Esophagus mucosa (tissue), 1 donor: Measurements from ENCODE around the gene MRPL38. TPM values are rescaled to one million over a fixed set of nuclear protein-coding genes. Genes with fewer than 3 reads are reported as not detected.
A peak's percentile ranks its signal among the peaks of the same experiment; 100 is the strongest.

Experiments
- ATAC-seq: fragments of 200-7000 bp; cut with Tn5 transposase; one replicate; pipeline ENCODE4 v1.9.1; 2020
- total RNA-seq: library from RNA; stranded (reverse); gene quantifications from one replicate; pipeline ENCODE4 v1.2.4, GENCODE V29; 2023
- donor health status: DM: yes; HTN: yes; CAD: no.

MRPL38 gene
- total RNA-seq, 1 donor from 2014 or later: 81.8 TPM

GRCh38 chr17:75917917-75918445, 13.3 kb upstream of the MRPL38 start:
- ATAC-seq: no peak

- ATAC-seq: no peak
These were observed 12.6 kb upstream of the MRPL38 start for GRCh38 chr17:75917141-75917916.

- no peak for ATAC-seq
These were observed 10.6 kb upstream of the MRPL38 start for GRCh38 chr17:75915268-75915667.

GRCh38 chr17:75914643-75915267, 10.1 kb upstream of the MRPL38 start:
- ATAC-seq: peak; percentile 35

- ATAC-seq: no peak
These were observed 9.0 kb upstream of the MRPL38 start for GRCh38 chr17:75913537-75914210.

- peak; percentile 35 for ATAC-seq
These were observed 6.0 kb upstream of the MRPL38 start for GRCh38 chr17:75910699-75911098.

GRCh38 chr17:75909812-75910274, 5.2 kb upstream of the MRPL38 start:
- ATAC-seq: peak; percentile 37

GRCh38 chr17:75909051-75909811, 4.5 kb upstream of the MRPL38 start:
- no peak for ATAC-seq

GRCh38 chr17:75908201-75908600, 3.5 kb upstream of the MRPL38 start:
- no peak for ATAC-seq

GRCh38 chr17:75906143-75906884, 1.6 kb upstream of the MRPL38 start:
- peak; percentile 35 for ATAC-seq

- ATAC-seq: no peak
These were observed 2.3 kb downstream of the MRPL38 start for GRCh38 chr17:75902406-75902805.

- ATAC-seq: no peak
These were observed 3.0 kb downstream of the MRPL38 start for GRCh38 chr17:75901727-75902126.

- no peak for ATAC-seq
These were observed 3.8 kb downstream of the MRPL38 start for GRCh38 chr17:75900691-75901533.

- ATAC-seq: no peak
These were observed 4.8 kb downstream of the MRPL38 start for GRCh38 chr17:75899767-75900468.

GRCh38 chr17:75899353-75899752, 5.3 kb downstream of the MRPL38 start:
- no peak for ATAC-seq

GRCh38 chr17:75898791-75899190, 5.9 kb downstream of the MRPL38 start:
- no peak for ATAC-seq

- ATAC-seq: no peak
These were observed 6.6 kb downstream of the MRPL38 start for GRCh38 chr17:75898065-75898464.

GRCh38 chr17:75897160-75898019, 7.3 kb downstream of the MRPL38 start:
- no peak for ATAC-seq
